ENCODE measurements around the gene SYT8.
A peak's percentile ranks its signal among the peaks of the same experiment; 100 is the strongest.

Gene SYT8

DNA sequence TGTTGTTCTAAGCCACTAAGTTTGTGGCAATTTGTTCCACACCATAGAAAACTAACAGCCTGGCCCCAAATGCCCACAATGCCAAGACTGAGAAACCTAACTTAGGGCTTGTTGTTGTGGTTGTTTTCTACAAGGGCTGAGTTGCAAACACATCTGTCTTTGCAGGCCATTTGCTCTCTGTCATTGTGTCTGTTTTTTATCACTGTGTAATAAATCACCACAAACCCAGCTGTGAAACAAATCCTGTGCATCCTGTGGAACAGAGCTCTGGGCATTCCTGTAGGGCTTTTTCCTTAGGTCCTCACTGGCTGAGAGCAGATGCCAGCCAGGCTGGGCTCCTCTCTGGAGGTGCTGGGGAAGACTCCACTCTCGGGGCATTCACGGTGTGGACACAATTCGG, 15.7 kb upstream of the SYT8 start:
- FAIRE-seq: no peak
- DNase-seq (ENCODE audit: insufficient read length, low spot score): no peak
- TF ChIP-seq TAF1 (IDR thresholded peaks at IDR 0.05; ENCODE audit: low read depth, low read length) (no peak), PAX5 (IDR thresholded peaks at IDR 0.05; ENCODE audit: insufficient read depth, low read length, severe bottlenecking) (no peak), POU2F2 (IDR thresholded peaks at IDR 0.05; ENCODE audit: low read depth, low read length) (no peak), SPI1 (IDR thresholded peaks at IDR 0.05; ENCODE audit: low read depth, low read length) (no peak), POLR2A (IDR thresholded peaks at IDR 0.05; ENCODE audit: low read depth, low read length) (no peak), POLR2AphosphoS5 (IDR thresholded peaks at IDR 0.05; ENCODE audit: low read depth, low read length) (no peak)

DNA sequence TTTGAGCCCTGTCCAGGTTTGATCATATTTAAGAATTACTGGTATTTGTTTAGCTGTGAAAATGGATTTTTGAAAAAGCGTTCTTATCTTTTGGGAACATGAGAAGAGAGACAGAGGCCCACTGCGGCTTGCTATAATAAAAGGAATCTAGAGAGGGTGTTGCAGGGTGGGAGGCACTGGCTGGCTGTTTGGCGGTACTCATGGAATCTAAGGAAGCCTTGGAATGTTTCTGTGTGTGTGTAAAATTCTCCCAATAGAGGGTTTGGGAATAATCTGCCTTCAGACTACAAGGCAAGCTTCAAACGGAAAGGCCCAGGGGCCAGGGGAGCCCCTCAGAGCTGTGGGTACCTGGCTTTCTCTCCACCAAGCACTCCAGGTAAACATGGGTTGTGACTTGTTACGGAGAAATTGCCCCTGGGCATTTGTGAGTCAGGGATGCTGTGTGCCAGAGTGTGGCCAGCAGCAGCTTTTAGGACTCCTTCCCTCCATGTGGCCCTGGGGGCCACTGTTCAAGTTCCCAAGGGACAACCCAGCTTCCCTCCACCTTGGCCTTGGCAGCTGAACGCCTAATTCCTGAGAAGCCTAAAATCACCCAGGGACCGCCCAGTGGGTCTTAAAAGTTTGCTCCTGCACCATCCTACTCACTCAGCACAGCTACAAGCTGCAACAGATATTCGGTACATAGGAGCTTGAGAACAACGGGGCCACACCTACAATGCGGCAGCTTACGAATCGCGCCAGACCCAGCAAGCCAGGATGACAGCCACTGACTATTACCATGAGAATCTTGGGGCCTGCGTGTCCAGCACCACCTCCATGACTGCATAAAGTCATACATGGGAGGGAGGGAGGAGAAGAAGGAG, 14.1 kb upstream of the SYT8 start:
- no peak for DNase-seq (ENCODE audit: insufficient read length, low spot score)
- no peak for FAIRE-seq
- TF ChIP-seq SPI1 (IDR thresholded peaks at IDR 0.05; ENCODE audit: low read depth, low read length) (no peak), PAX5 (IDR thresholded peaks at IDR 0.05; ENCODE audit: insufficient read depth, low read length, severe bottlenecking) (no peak), POU2F2 (IDR thresholded peaks at IDR 0.05; ENCODE audit: low read depth, low read length) (no peak), POLR2AphosphoS5 (IDR thresholded peaks at IDR 0.05; ENCODE audit: low read depth, low read length) (no peak)

GRCh38 chr11:1821562-1821961, 13.2 kb upstream of the SYT8 start:
- DNase-seq (ENCODE audit: insufficient read length, low spot score) (no peak), FAIRE-seq (no peak)
- TF ChIP-seq POLR2AphosphoS5 (IDR thresholded peaks at IDR 0.05; ENCODE audit: low read depth, low read length) (no peak), SPI1 (IDR thresholded peaks at IDR 0.05; ENCODE audit: low read depth, low read length) (no peak), TAF1 (IDR thresholded peaks at IDR 0.05; ENCODE audit: low read depth, low read length) (no peak), PAX5 (IDR thresholded peaks at IDR 0.05; ENCODE audit: insufficient read depth, low read length, severe bottlenecking) (no peak), POLR2A (IDR thresholded peaks at IDR 0.05; ENCODE audit: low read depth, low read length) (no peak), POU2F2 (IDR thresholded peaks at IDR 0.05; ENCODE audit: low read depth, low read length) (no peak)

GRCh38 chr11:1822648-1823375, 12.0 kb upstream of the SYT8 start:
- DNase-seq (ENCODE audit: insufficient read length, low spot score) (no peak), FAIRE-seq (no peak)
- TF ChIP-seq POLR2A (IDR thresholded peaks at IDR 0.05; ENCODE audit: low read depth, low read length) (no peak), POU2F2 (IDR thresholded peaks at IDR 0.05; ENCODE audit: low read depth, low read length) (no peak), PAX5 (IDR thresholded peaks at IDR 0.05; ENCODE audit: insufficient read depth, low read length, severe bottlenecking) (no peak), POLR2AphosphoS5 (IDR thresholded peaks at IDR 0.05; ENCODE audit: low read depth, low read length) (no peak), SPI1 (IDR thresholded peaks at IDR 0.05; ENCODE audit: low read depth, low read length) (no peak)

DNA sequence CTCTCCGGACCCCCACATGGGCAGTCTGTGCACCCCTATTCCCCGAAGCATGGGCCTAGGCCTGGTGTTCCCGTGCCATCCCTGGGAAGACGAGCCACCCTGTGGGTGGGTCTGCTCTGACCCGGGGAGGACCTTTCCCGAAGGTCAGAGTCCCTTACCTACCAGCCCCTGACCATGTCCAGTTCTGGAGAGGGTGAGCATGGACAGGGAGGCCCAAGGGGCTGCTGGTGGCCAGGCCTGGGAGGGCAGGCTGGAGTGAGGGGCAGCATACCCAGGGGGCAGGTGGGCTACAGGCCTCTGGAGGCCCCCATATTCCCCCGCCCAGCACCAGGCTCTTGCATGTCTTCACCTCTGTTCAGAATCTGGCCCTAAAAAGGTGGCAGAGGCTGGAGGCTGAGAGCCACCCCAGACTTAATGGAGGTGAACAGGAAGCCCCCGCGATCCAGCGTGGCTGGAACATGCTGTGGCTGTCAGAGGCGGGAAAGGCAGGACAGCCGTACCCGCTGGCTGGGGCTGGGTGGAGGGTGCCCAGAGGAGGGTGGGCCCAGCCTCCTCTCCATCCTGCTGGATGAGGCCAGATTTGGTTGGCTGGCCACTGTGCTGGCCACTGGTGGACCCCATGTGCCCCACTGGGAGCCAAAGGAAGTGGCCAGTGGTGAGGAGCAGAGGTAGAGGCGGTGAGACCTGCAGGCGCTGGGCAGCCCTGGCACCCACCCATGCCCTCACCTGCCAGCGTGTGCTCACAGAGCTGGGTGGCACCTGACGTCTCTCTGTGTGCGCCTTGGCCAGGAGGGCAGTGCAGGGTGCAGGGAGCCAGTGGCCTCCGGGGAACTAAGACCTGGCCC, 11.2 kb upstream of the SYT8 start:
- DNase-seq (ENCODE audit: insufficient read length, low spot score): no peak
- FAIRE-seq: no peak
- TF ChIP-seq POLR2A (IDR thresholded peaks at IDR 0.05; ENCODE audit: low read depth, low read length): no peak
- no peak for TF ChIP-seq PAX5 (IDR thresholded peaks at IDR 0.05; ENCODE audit: insufficient read depth, low read length, severe bottlenecking)
- TF ChIP-seq SPI1 (IDR thresholded peaks at IDR 0.05; ENCODE audit: low read depth, low read length): no peak
- TF ChIP-seq POLR2AphosphoS5 (IDR thresholded peaks at IDR 0.05; ENCODE audit: low read depth, low read length): no peak
- no peak for TF ChIP-seq TAF1 (IDR thresholded peaks at IDR 0.05; ENCODE audit: low read depth, low read length)
- TF ChIP-seq POU2F2 (IDR thresholded peaks at IDR 0.05; ENCODE audit: low read depth, low read length): no peak

DNA sequence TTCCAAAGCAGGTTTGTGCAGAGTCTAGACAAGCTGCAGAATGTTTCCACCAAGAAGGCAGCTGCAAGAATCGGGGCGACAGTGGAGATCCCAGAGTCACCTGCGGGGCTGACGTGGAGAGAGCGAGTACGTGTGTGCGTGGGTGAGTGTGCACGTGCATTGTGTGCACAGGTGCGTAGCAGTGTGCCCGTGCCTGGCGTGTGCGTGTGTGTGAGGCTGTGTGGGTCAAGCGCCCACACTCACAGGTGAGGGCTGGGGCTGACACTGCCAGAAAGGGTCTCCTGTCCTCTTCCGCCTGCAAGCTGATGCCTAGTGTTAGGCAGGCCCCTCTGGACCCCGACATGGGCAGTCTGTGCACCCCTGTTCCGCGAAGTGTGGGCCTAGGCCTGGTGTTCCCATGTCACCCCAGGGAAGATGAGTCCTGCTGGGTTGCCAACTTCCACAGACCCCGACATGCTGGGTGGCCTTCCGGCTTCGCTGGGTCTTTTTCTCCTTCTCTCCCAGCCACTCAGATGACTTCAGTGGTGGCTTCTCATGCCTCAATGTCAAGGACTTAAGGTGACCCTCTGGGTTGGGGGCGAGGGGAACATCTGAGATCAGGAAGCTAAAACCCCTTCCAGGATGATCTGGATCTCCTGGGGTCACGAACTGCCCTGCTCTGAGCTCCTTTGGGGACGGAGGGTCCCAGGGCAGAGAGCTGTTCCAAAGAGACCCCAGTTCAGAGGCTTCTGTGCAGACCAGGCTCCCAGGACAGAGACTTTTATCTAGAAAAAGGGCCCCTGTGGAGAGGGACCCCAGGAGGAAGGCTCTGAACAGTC, 10.4 kb upstream of the SYT8 start:
- no peak for FAIRE-seq
- no peak for TF ChIP-seq POLR2A (IDR thresholded peaks at IDR 0.05; ENCODE audit: low read depth, low read length)
- no peak for TF ChIP-seq TAF1 (IDR thresholded peaks at IDR 0.05; ENCODE audit: low read depth, low read length)
- no peak for TF ChIP-seq PAX5 (IDR thresholded peaks at IDR 0.05; ENCODE audit: insufficient read depth, low read length, severe bottlenecking)
- TF ChIP-seq POU2F2 (IDR thresholded peaks at IDR 0.05; ENCODE audit: low read depth, low read length): no peak
- TF ChIP-seq POLR2AphosphoS5 (IDR thresholded peaks at IDR 0.05; ENCODE audit: low read depth, low read length): no peak
- no peak for TF ChIP-seq SPI1 (IDR thresholded peaks at IDR 0.05; ENCODE audit: low read depth, low read length)
- no peak for DNase-seq (ENCODE audit: insufficient read length, low spot score)

GRCh38 chr11:1825039-1825740, 9.6 kb upstream of the SYT8 start:
- TF ChIP-seq TAF1 (IDR thresholded peaks at IDR 0.05; ENCODE audit: low read depth, low read length): no peak
- no peak for TF ChIP-seq POLR2A (IDR thresholded peaks at IDR 0.05; ENCODE audit: low read depth, low read length)
- TF ChIP-seq POLR2AphosphoS5 (IDR thresholded peaks at IDR 0.05; ENCODE audit: low read depth, low read length): no peak
- TF ChIP-seq SPI1 (IDR thresholded peaks at IDR 0.05; ENCODE audit: low read depth, low read length): no peak
- no peak for TF ChIP-seq PAX5 (IDR thresholded peaks at IDR 0.05; ENCODE audit: insufficient read depth, low read length, severe bottlenecking)
- TF ChIP-seq POU2F2 (IDR thresholded peaks at IDR 0.05; ENCODE audit: low read depth, low read length): no peak
- FAIRE-seq (no peak), DNase-seq (ENCODE audit: insufficient read length, low spot score) (peak; percentile 80)

All from GM12891 (cell line).